Mesothelial cell of epicardium (in vitro differentiated cells): Measurements from ENCODE around the gene THAP3. TPM values are rescaled to one million over a fixed set of nuclear protein-coding genes. Genes with fewer than 3 reads are reported as not detected.

ENCODE experiments used
- DNase-seq, 2 experiments: peaks; one replicate each; pipeline ENCODE4 v3.0.0; 2021; ENCODE audit warnings: low spot score in 2 of 2; ENCODE audit not compliant: unreplicated experiment in 2 of 2
- H3K27ac Mint-ChIP-seq: 2 replicates; pipeline ENCODE4 v1.8.0; 2021; ENCODE audit warnings: mixed read lengths
- H3K27me3 Mint-ChIP-seq: 2 replicates; pipeline ENCODE4 v1.8.0; 2021; ENCODE audit warnings: low read depth, mixed read lengths
- H3K36me3 Mint-ChIP-seq: 2 replicates; pipeline ENCODE4 v1.8.0; 2021; ENCODE audit warnings: mixed read lengths
- H3K4me1 Mint-ChIP-seq: 2 replicates; pipeline ENCODE4 v1.8.0; 2021; ENCODE audit warnings: mixed read lengths
- H3K4me3 Mint-ChIP-seq: 2 replicates; pipeline ENCODE4 v1.8.0; 2021; ENCODE audit warnings: mild to moderate bottlenecking, moderate library complexity, mixed read lengths
- H3K9me3 Mint-ChIP-seq: 2 replicates; pipeline ENCODE4 v1.8.0; 2021; ENCODE audit warnings: mixed read lengths
- total RNA-seq: library from RNA; stranded (reverse); gene quantifications from 3 replicates; pipeline ENCODE4 v1.2.1, GENCODE V29; 2021
- TF ChIP-seq, protein P1 (sequence below): fragments of 200-600 bp; sonication (generic); IDR thresholded peaks from one replicate; pipeline ENCODE4 v1.5.0; 2021; ENCODE audit warnings: antibody characterized with exemption; ENCODE audit not compliant: unreplicated experiment

THAP3 gene
- total RNA-seq, 1 donor from 2014 or later = 22.9 TPM

GRCh38 chr1:6622396-6623152 is 2.1 kb upstream of the THAP3 start:
- Mint-ChIP-seq H3K27ac (peak overlapping the region; percentile 90), H3K9me3 (no peaks in the 10 kb centered on the region), H3K4me1 (peaks cover 29% of the 10 kb centered on the region), H3K36me3 (peaks cover 26% of the 10 kb centered on the region), H3K4me3 (no peak overlapping the region), H3K27me3 (no peaks in the 10 kb centered on the region)
- TF ChIP-seq, protein P1, sequence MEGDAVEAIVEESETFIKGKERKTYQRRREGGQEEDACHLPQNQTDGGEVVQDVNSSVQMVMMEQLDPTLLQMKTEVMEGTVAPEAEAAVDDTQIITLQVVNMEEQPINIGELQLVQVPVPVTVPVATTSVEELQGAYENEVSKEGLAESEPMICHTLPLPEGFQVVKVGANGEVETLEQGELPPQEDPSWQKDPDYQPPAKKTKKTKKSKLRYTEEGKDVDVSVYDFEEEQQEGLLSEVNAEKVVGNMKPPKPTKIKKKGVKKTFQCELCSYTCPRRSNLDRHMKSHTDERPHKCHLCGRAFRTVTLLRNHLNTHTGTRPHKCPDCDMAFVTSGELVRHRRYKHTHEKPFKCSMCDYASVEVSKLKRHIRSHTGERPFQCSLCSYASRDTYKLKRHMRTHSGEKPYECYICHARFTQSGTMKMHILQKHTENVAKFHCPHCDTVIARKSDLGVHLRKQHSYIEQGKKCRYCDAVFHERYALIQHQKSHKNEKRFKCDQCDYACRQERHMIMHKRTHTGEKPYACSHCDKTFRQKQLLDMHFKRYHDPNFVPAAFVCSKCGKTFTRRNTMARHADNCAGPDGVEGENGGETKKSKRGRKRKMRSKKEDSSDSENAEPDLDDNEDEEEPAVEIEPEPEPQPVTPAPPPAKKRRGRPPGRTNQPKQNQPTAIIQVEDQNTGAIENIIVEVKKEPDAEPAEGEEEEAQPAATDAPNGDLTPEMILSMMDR = no peak
- DNase-seq = no peak

DNA sequence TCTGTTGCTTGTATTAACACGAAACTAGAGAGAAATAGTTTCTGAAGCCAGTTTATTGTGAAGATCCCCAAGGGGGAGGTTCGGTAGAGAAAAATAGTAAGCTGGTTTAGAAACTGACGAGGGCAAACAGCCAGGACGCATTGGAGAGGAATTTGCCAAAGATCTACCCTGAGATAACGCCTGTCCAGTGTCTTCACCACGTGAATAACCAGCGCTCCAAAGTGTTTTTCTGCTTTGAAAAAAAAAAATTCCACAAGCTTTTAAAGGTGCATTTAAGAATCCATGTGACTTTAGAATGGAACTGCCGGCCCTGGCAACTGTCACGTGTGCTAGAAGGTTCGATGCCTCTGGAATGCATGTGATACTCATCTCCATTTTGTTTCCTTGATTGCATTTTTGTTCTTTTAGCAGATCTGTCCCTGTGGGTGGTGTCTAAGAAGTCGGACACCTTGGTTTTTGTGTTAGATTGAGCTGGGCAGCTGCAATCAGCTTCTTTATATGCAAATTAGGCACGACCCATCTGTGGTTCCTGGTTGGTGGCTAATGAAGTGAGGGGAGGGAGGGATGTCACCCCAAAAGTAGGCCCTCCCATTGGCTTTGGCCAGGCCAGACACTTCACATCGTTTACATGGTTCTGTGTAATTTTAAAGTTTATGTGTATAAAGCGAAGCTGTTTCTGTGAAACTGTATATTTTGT is 1.3 kb upstream of the THAP3 start:
- H3K36me3 Mint-ChIP-seq = peaks cover 30% of the 10 kb centered on the region
- DNase-seq = no peak

DNA sequence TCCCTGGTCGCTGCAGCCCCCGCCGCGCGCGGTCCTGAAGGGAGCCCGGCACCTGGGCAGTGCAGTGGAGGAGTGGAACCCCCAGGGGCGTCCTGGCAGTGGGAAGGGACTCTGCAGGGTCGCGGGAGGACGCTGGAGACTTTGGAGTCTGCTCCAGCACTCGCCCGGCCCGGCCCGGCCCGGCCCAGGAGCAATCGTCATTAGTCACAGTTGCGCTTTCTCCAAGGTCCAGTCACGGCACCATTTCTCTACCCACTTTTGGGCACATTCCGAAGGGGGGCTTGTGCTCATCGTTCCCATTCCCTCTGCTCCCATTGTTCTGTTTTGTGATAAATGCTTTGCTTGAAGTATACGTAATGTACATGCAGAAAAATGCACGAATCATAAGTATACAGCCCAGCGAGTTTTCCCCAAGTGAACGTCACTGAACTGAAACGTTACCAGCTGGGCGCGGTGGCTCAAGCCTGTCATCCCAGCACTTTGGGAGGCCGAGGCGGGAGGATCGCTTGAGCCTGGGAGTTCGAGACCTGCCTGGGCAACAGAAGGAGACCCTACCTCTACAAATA is 999 bp downstream of the THAP3 start:
- DNase-seq = no peak
- Mint-ChIP-seq H3K4me3 (peak overlapping the region; percentile 81), H3K36me3 (peaks cover 35% of the 10 kb centered on the region), H3K27ac (peak overlapping the region; percentile 81), H3K4me1 (peaks cover 30% of the 10 kb centered on the region), H3K9me3 (no peaks in the 10 kb centered on the region), H3K27me3 (no peaks in the 10 kb centered on the region)
- TF ChIP-seq, protein P1 = no peak

More for the DNA sequence above, 1.3 kb upstream of the THAP3 start:
- Mint-ChIP-seq H3K27ac (peak overlapping the region; percentile 90), H3K4me3 (peak overlapping the region; percentile 43), H3K27me3 (no peaks in the 10 kb centered on the region), H3K9me3 (no peaks in the 10 kb centered on the region), H3K4me1 (peaks cover 30% of the 10 kb centered on the region)
- TF ChIP-seq, protein P1 = no peak

DNA sequence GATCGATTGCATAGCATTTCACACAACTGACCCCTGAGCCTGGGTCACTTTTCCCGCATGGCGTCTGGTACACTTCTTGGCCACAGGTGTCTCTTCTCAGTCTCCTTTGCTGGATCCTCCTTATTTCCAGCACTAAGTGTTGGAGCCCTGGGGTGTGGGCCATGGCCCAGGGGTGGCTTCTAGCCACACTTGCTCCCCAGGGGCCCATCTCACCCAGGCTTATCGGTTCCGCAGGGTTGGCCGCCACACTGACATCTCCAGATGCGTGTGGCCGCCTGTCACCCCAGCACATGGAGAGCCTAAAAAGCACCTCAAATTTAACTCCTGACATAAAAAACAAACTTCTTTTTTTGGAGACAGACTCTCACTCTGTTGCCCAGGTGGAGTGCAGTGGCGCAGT is 2.4 kb downstream of the THAP3 start:
- no peak for DNase-seq
- Mint-ChIP-seq H3K9me3 (no peaks in the 10 kb centered on the region), H3K36me3 (peaks cover 31% of the 10 kb centered on the region), H3K4me3 (peak overlapping the region; percentile 81), H3K4me1 (peaks cover 30% of the 10 kb centered on the region), H3K27me3 (no peaks in the 10 kb centered on the region), H3K27ac (no peak overlapping the region)
- TF ChIP-seq, protein P1 = no peak

DNA sequence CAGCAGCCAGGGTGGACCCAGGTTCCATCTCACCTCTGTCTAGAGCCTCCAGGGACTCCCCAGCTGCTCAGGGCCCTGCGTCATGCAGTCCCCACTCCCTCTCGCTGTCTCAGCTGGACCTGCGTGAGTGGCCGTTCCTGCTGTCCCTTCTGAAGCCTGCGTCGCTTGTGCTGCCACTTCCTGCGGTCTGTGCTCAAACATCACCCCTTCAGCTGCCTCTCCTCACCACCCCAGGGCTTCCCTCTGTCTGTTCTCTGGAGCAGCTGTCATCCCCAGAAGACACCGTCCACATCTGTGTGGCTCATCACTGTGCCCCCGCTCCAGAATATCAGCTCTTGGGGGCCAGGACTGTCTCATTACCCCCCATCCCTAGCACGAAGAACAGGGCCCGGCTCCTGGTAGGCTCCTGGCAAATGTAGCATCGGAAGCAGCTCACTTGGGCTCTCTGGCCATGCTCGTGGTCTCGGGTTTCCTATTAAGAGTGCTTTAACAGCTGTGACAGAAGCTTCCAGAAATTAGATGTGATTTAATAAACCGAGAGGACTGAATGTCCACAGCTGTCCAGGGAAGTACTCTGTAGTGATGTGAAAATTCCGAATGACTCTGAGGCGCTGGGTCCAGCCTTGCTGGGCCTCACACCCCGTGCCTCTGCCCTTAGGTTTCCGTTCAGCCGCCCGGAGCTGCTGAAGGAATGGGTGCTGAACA is 3.3 kb downstream of the THAP3 start:
- Mint-ChIP-seq H3K4me3 (peak overlapping the region; percentile 81), H3K36me3 (peaks cover 27% of the 10 kb centered on the region)
- no peak for DNase-seq

More for the DNA sequence above, 3.3 kb downstream of the THAP3 start:
- TF ChIP-seq, protein P1 = no peak
- no peak overlapping the region for H3K27ac Mint-ChIP-seq
- no peaks in the 10 kb centered on the region for H3K27me3 Mint-ChIP-seq
- no peaks in the 10 kb centered on the region for H3K9me3 Mint-ChIP-seq
- peaks cover 22% of the 10 kb centered on the region for H3K4me1 Mint-ChIP-seq
